Natural killer cell (primary cell): ENCODE results near the gene CACNB4. TPM values are rescaled to one million over a fixed set of nuclear protein-coding genes. Genes with fewer than 3 reads are reported as not detected.

Experiments used
- ATAC-seq, 3 donors: fragments of 150-1000 bp in 2 of 3; fragments of 200-7000 bp in 1 of 3; cut with Tn5 transposase; 1 replicate in 1 of 3; 2 replicates in 2 of 3; pipeline ENCODE4 v1.10.0; 2021; ENCODE audit warnings: mild to moderate bottlenecking in 2 of 3, moderate library complexity in 2 of 3
- DNase-seq, 2 donors: peaks; one replicate each; pipeline versions ENCODE4 v3.0.0 to v3.0.0-alpha.2; 2013 to 2021; ENCODE audit warnings: mixed read lengths in 1 of 2
- H3K27ac ChIP-seq: one replicate; pipeline ENCODE4 v1.5.1; 2013; ENCODE audit warnings: mild to moderate bottlenecking, low read length
- H3K27me3 ChIP-seq: one replicate; pipeline ENCODE4 v1.6.1; 2013; ENCODE audit warnings: low read length; ENCODE audit not compliant: control insufficient read depth, insufficient read depth
- H3K36me3 ChIP-seq: one replicate; pipeline ENCODE4 v1.6.1; 2013; ENCODE audit warnings: low read length; ENCODE audit not compliant: control insufficient read depth, insufficient read depth
- H3K4me1 ChIP-seq: one replicate; pipeline ENCODE4 v1.6.1; 2013; ENCODE audit warnings: low read length; ENCODE audit not compliant: control insufficient read depth, insufficient read depth
- H3K4me3 ChIP-seq: one replicate; pipeline ENCODE4 v1.5.1; 2013; ENCODE audit warnings: low read length
- H3K9me3 ChIP-seq: one replicate; pipeline ENCODE4 v1.6.1; 2013; ENCODE audit warnings: low read length; ENCODE audit not compliant: control insufficient read depth, insufficient read depth
- H3K27ac Mint-ChIP-seq, 2 donors: one replicate each; pipeline ENCODE4 v1.8.0; 2022; ENCODE audit warnings: mild to moderate bottlenecking in 2 of 2, mixed read lengths in 2 of 2, moderate library complexity in 1 of 2
- H3K27me3 Mint-ChIP-seq, 2 donors: one replicate each; pipeline ENCODE4 v1.8.0; 2022; ENCODE audit warnings: low read depth in 2 of 2, mixed read lengths in 2 of 2
- H3K36me3 Mint-ChIP-seq: one replicate; pipeline ENCODE4 v1.8.0; 2022; ENCODE audit warnings: mixed read lengths
- H3K4me1 Mint-ChIP-seq, 2 donors: one replicate each; pipeline ENCODE4 v1.8.0; 2022; ENCODE audit warnings: mixed read lengths in 2 of 2
- H3K4me3 Mint-ChIP-seq: one replicate; pipeline ENCODE4 v1.8.0; 2022; ENCODE audit warnings: mild to moderate bottlenecking, moderate library complexity, mixed read lengths
- H3K9me3 Mint-ChIP-seq, 2 donors: one replicate each; pipeline ENCODE4 v1.8.0; 2022; ENCODE audit warnings: mixed read lengths in 2 of 2
- whole genome bisulfite sequencing: methylation state at CpG from one replicate; pipeline ENCODE4 v1.1.7; 2013; ENCODE audit warnings: missing lambda C conversion rate; ENCODE audit not compliant: insufficient coverage; 5-methylcytosine and 5-hydroxymethylcytosine counted together
- intact Hi-C: fragments of 100-400 bp; cut with micrococcal nuclease; formaldehyde crosslinking; loops from one replicate; pipeline ENCODE4 v1.14.2; 2022
- total RNA-seq, 4 donors: library from RNA; stranded (reverse); fragments of 120-200 nt in 1 of 4; gene quantifications; one replicate each; pipeline versions ENCODE4 v1.2.3 to v1.2.4, GENCODE V29; 2013 to 2022
- TF ChIP-seq, protein P1 (sequence below): fragments of 200-600 bp; IDR thresholded peaks from one replicate; pipeline ENCODE4 v1.8.0; 2022; ENCODE audit warnings: antibody characterized with exemption

Gene CACNB4
- total RNA-seq, 3 donors from 2014 or later (not counting 1 experiment from before 2014, with no cell fraction given): 0.56 to 0.93 (median 0.73) TPM

GRCh38 chr2:152068226-152068625 lies 30.6 kb downstream of the CACNB4 start:
- Histone ChIP-seq H3K9me3 (no peaks in the 10 kb centered on the region), H3K36me3 (no peaks in the 10 kb centered on the region), H3K4me3 (no peak overlapping the region), H3K27me3 (no peaks in the 10 kb centered on the region), H3K4me1 (no peaks in the 10 kb centered on the region), H3K27ac (no peak overlapping the region)
- H3K36me3 Mint-ChIP-seq: no peaks in the 10 kb centered on the region
- DNase-seq (no peak), ATAC-seq (no peak)
- no peaks in the 10 kb centered on the region for H3K9me3 Mint-ChIP-seq
- no peaks in the 10 kb centered on the region for H3K4me1 Mint-ChIP-seq
- H3K27me3 Mint-ChIP-seq: peaks cover 7 to 9% of the 10 kb centered on the region in 2 donors
- TF ChIP-seq, protein P1, sequence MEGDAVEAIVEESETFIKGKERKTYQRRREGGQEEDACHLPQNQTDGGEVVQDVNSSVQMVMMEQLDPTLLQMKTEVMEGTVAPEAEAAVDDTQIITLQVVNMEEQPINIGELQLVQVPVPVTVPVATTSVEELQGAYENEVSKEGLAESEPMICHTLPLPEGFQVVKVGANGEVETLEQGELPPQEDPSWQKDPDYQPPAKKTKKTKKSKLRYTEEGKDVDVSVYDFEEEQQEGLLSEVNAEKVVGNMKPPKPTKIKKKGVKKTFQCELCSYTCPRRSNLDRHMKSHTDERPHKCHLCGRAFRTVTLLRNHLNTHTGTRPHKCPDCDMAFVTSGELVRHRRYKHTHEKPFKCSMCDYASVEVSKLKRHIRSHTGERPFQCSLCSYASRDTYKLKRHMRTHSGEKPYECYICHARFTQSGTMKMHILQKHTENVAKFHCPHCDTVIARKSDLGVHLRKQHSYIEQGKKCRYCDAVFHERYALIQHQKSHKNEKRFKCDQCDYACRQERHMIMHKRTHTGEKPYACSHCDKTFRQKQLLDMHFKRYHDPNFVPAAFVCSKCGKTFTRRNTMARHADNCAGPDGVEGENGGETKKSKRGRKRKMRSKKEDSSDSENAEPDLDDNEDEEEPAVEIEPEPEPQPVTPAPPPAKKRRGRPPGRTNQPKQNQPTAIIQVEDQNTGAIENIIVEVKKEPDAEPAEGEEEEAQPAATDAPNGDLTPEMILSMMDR: no peak
- no peak overlapping the region for H3K27ac Mint-ChIP-seq
- intact Hi-C loops: no loop called here
- 76% methylated on average over 2 of the region's 2 CpGs for WGBS
- no peak overlapping the region for H3K4me3 Mint-ChIP-seq

- Histone ChIP-seq H3K36me3 (no peaks in the 10 kb centered on the region), H3K27me3 (no peaks in the 10 kb centered on the region), H3K4me1 (no peaks in the 10 kb centered on the region), H3K27ac (no peak overlapping the region), H3K9me3 (no peaks in the 10 kb centered on the region), H3K4me3 (no peak overlapping the region)
- no peaks in the 10 kb centered on the region for H3K9me3 Mint-ChIP-seq
- no peaks in the 10 kb centered on the region for H3K36me3 Mint-ChIP-seq
- peaks cover 7 to 10% of the 10 kb centered on the region in 2 donors for H3K27me3 Mint-ChIP-seq
- ATAC-seq: no peak
- intact Hi-C loops: no loop called here
- H3K4me1 Mint-ChIP-seq: no peaks in the 10 kb centered on the region
- TF ChIP-seq, protein P1: no peak
- no peak overlapping the region for H3K4me3 Mint-ChIP-seq
- no peak overlapping the region for H3K27ac Mint-ChIP-seq
- WGBS: 86% methylated on average over 1 of the region's 1 CpG
- no peak for DNase-seq
Observed at GRCh38 chr2:152067823-152068222, 31.0 kb downstream of the CACNB4 start.

- TF ChIP-seq, protein P1: no peak
- H3K4me3 ChIP-seq: no peak overlapping the region
Observed at GRCh38 chr2:152065945-152066344, 32.9 kb downstream of the CACNB4 start.

GRCh38 chr2:152064001-152064400 lies 34.8 kb downstream of the CACNB4 start:
- Histone ChIP-seq H3K27ac (no peak overlapping the region), H3K4me3 (no peak overlapping the region), H3K36me3 (no peaks in the 10 kb centered on the region), H3K4me1 (no peaks in the 10 kb centered on the region), H3K9me3 (no peaks in the 10 kb centered on the region), H3K27me3 (no peaks in the 10 kb centered on the region)
- 84% methylated on average over 3 of the region's 3 CpGs for WGBS
- H3K36me3 Mint-ChIP-seq: no peaks in the 10 kb centered on the region
- TF ChIP-seq, protein P1: no peak
- no peaks in the 10 kb centered on the region for H3K9me3 Mint-ChIP-seq
- intact Hi-C loops: no loop called here
- no peaks in the 10 kb centered on the region for H3K4me1 Mint-ChIP-seq
- DNase-seq (no peak), ATAC-seq (no peak)
- no peak overlapping the region for H3K4me3 Mint-ChIP-seq
- no peak overlapping the region for H3K27ac Mint-ChIP-seq
- H3K27me3 Mint-ChIP-seq: peaks cover 12 to 17% of the 10 kb centered on the region in 2 donors

More at GRCh38 chr2:152065945-152066344, 32.9 kb downstream of the CACNB4 start:
- Histone ChIP-seq H3K9me3 (no peaks in the 10 kb centered on the region), H3K27ac (no peak overlapping the region), H3K36me3 (no peaks in the 10 kb centered on the region), H3K27me3 (no peaks in the 10 kb centered on the region), H3K4me1 (no peaks in the 10 kb centered on the region)
- H3K36me3 Mint-ChIP-seq: no peaks in the 10 kb centered on the region
- H3K27ac Mint-ChIP-seq: no peak overlapping the region
- peaks cover 12 to 17% of the 10 kb centered on the region in 2 donors for H3K27me3 Mint-ChIP-seq
- no peak for ATAC-seq
- DNase-seq: no peak
- H3K9me3 Mint-ChIP-seq: no peaks in the 10 kb centered on the region
- H3K4me3 Mint-ChIP-seq: no peak overlapping the region
- H3K4me1 Mint-ChIP-seq: no peaks in the 10 kb centered on the region
- intact Hi-C loops: no loop called here
- WGBS: 82% methylated on average over 3 of the region's 3 CpGs
